Panc1 (cell line): ENCODE results near the gene LRP11. TPM values are rescaled to one million over a fixed set of nuclear protein-coding genes. Genes with fewer than 3 reads are reported as not detected.
A peak's percentile ranks its signal among the peaks of the same experiment; 100 is the strongest.

Source experiments
- ATAC-seq: fragments of 200-7000 bp; cut with Tn5 transposase; 2 replicates; pipeline ENCODE4 v1.9.1; 2020; ENCODE audit warnings: mild to moderate bottlenecking, moderate library complexity
- BruUV-seq: library from RNA; stranded (reverse); fragments of 400-500 nt; replicated peaks from 2 replicates; lab custom pipeline; 2021; lab: Mats Ljungman, UMichigan
- CTCF ChIA-PET: fragments of 300-600 bp; sonication (Branson Sonifier 250); formaldehyde crosslinking; loops from one replicate; lab custom pipeline; 2022; ENCODE audit warnings: antibody characterized with exemption; lab: Charles Lee
- POLR2A ChIA-PET: fragments of 300-600 bp; sonication (Branson Sonifier 250); formaldehyde crosslinking; loops from one replicate; lab custom pipeline; 2022; ENCODE audit warnings: antibody characterized with exemption; lab: Charles Lee
- DNase-seq: peaks from one replicate; pipeline ENCODE4 v3.0.0-alpha.2; 2010; ENCODE audit warnings: low read depth, low spot score
- H3K27ac ChIP-seq: 2 replicates; pipeline ENCODE4 v1.5.1; 2011; ENCODE audit warnings: mild to moderate bottlenecking, low read length, inconsistent platforms
- H3K27me3 ChIP-seq: fragments of 200-500 bp; sonication (Bioruptor generic); 2 replicates; pipeline ENCODE4 v1.6.0; 2014; ENCODE audit warnings: low read length, inconsistent platforms; ENCODE audit not compliant: control insufficient read depth, insufficient read depth
- H3K36me3 ChIP-seq: fragments of 200-500 bp; sonication (Bioruptor generic); 2 replicates; pipeline ENCODE4 v1.5.1; 2014; ENCODE audit warnings: inconsistent platforms, mild to moderate bottlenecking, low read length, moderate library complexity; ENCODE audit not compliant: control insufficient read depth, insufficient read depth
- H3K4me1 ChIP-seq: 2 replicates; pipeline ENCODE4 v1.5.1; 2011; ENCODE audit warnings: inconsistent platforms, mild to moderate bottlenecking, low read length, moderate library complexity; ENCODE audit not compliant: control insufficient read depth, insufficient read depth
- H3K4me3 ChIP-seq, 2 experiments: 2 replicates each; pipeline ENCODE4 v1.5.1; 2011 to 2012; ENCODE audit warnings: low read depth in 2 of 2, low read length in 2 of 2, mild to moderate bottlenecking in 2 of 2, inconsistent platforms in 1 of 2, moderate library complexity in 1 of 2
- H3K9me3 ChIP-seq: fragments of 200-500 bp; sonication (Bioruptor generic); 2 replicates; pipeline ENCODE4 v1.5.1; 2014; ENCODE audit warnings: low read depth, mild to moderate bottlenecking, inconsistent platforms, low read length, moderate library complexity; ENCODE audit not compliant: control insufficient read depth, insufficient read depth
- POLR2AphosphoS5 ChIP-seq: IDR thresholded peaks from 2 replicates; pipeline ENCODE4 v1.6.1; 2012; ENCODE audit warnings: mild to moderate bottlenecking, low read depth, low read length, moderate library complexity
- SIN3A ChIP-seq: IDR thresholded peaks from 2 replicates; pipeline ENCODE4 v1.6.1; 2012; ENCODE audit warnings: low read depth, mild to moderate bottlenecking, low read length, moderate library complexity, borderline replicate concordance; ENCODE audit not compliant: insufficient read depth
- TCF7L2 ChIP-seq: IDR thresholded peaks from 2 replicates; pipeline ENCODE4 v1.6.1; 2011; ENCODE audit warnings: mild to moderate bottlenecking, low read depth, low read length, inconsistent platforms
- in situ Hi-C: cut with HindIII; loops from 2 replicates; pipeline ENCODE4 v1.10.0; 2016; ENCODE audit warnings: low sequenced_read_pairs, low pct_unique_long_range_greater_than_20kb
- intact Hi-C: fragments of 100-400 bp; cut with micrococcal nuclease; formaldehyde crosslinking; loops from one replicate; pipeline ENCODE4 v1.10.0; 2022; ENCODE audit not compliant: unreplicated experiment
- total RNA-seq: library from RNA; stranded (reverse); gene quantifications from one replicate; pipeline ENCODE4 v1.2.1, GENCODE V29; 2021; ENCODE audit not compliant: unreplicated experiment
- TF ChIP-seq, protein P1 (sequence below), 2 experiments: IDR thresholded peaks; 2 replicates each; pipeline ENCODE4 v1.6.1; 2011 to 2012; ENCODE audit warnings: low read depth in 2 of 2, control low read depth in 1 of 2, low read length in 1 of 2, mild to moderate bottlenecking in 1 of 2, moderate library complexity in 1 of 2; ENCODE audit not compliant: insufficient read depth in 1 of 2
- TF ChIP-seq, protein P2 (sequence below): fragments of 450-650 bp; IDR thresholded peaks from 2 replicates; pipeline ENCODE4 v1.5.1; 2017; ENCODE audit warnings: mild to moderate bottlenecking

The LRP11 gene
- total RNA-seq, 1 experiment from 2014 or later = 151 TPM

DNA sequence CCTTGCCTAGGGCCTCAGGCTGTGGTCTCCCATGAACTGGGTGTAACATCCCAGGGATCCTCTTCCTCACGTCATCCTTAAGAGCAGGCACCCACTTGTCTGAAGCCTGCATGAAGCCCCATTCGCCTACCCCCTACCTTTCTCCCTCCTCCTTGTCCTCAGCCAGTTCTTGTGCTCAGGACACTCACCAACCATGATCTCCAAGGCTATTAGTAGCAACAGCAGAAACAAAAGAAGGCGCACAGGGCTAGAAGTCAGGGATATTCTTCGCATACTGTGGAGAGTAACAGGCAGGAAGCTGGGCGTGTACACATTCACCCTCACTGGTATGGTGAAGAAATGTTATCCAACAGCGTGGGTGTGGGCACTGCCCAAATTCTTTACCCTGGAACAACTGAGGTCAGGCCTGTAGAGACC, 26.5 kb upstream of the LRP11 start:
- H3K4me3 ChIP-seq = no peak overlapping the region
- no peaks in the 10 kb centered on the region for H3K36me3 ChIP-seq
- H3K9me3 ChIP-seq = no peaks in the 10 kb centered on the region
- H3K27ac ChIP-seq = no peak overlapping the region
- no TSS peak for BruUV-seq
- peak; percentile 36; the same call in 1 of the 2 replicates for ATAC-seq
- peaks cover 11% of the 10 kb centered on the region for H3K4me1 ChIP-seq
- no peak for DNase-seq
- in situ Hi-C loops = no loop called here
- TF ChIP-seq, protein P1, sequence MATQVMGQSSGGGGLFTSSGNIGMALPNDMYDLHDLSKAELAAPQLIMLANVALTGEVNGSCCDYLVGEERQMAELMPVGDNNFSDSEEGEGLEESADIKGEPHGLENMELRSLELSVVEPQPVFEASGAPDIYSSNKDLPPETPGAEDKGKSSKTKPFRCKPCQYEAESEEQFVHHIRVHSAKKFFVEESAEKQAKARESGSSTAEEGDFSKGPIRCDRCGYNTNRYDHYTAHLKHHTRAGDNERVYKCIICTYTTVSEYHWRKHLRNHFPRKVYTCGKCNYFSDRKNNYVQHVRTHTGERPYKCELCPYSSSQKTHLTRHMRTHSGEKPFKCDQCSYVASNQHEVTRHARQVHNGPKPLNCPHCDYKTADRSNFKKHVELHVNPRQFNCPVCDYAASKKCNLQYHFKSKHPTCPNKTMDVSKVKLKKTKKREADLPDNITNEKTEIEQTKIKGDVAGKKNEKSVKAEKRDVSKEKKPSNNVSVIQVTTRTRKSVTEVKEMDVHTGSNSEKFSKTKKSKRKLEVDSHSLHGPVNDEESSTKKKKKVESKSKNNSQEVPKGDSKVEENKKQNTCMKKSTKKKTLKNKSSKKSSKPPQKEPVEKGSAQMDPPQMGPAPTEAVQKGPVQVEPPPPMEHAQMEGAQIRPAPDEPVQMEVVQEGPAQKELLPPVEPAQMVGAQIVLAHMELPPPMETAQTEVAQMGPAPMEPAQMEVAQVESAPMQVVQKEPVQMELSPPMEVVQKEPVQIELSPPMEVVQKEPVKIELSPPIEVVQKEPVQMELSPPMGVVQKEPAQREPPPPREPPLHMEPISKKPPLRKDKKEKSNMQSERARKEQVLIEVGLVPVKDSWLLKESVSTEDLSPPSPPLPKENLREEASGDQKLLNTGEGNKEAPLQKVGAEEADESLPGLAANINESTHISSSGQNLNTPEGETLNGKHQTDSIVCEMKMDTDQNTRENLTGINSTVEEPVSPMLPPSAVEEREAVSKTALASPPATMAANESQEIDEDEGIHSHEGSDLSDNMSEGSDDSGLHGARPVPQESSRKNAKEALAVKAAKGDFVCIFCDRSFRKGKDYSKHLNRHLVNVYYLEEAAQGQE (IDR thresholded peaks at IDR 0.05; ENCODE audit: insufficient read depth in 1 of 2, low read depth in 2 of 2, low read length in 1 of 2) = no peak
- no peak for TF ChIP-seq TCF7L2
- TF ChIP-seq SIN3A = no peak
- no peak for TF ChIP-seq POLR2AphosphoS5
- TF ChIP-seq, protein P2, sequence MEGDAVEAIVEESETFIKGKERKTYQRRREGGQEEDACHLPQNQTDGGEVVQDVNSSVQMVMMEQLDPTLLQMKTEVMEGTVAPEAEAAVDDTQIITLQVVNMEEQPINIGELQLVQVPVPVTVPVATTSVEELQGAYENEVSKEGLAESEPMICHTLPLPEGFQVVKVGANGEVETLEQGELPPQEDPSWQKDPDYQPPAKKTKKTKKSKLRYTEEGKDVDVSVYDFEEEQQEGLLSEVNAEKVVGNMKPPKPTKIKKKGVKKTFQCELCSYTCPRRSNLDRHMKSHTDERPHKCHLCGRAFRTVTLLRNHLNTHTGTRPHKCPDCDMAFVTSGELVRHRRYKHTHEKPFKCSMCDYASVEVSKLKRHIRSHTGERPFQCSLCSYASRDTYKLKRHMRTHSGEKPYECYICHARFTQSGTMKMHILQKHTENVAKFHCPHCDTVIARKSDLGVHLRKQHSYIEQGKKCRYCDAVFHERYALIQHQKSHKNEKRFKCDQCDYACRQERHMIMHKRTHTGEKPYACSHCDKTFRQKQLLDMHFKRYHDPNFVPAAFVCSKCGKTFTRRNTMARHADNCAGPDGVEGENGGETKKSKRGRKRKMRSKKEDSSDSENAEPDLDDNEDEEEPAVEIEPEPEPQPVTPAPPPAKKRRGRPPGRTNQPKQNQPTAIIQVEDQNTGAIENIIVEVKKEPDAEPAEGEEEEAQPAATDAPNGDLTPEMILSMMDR = no peak
- POLR2A ChIA-PET = interaction anchor here (0.6 kb wide), 1 partner anchor 15 kb away, joined by 4 read pairs; no protein-coding TSS in a partner anchor
- CTCF ChIA-PET = no interaction called here
- intact Hi-C loops = no loop called here
- H3K27me3 ChIP-seq = no peaks in the 10 kb centered on the region

DNA sequence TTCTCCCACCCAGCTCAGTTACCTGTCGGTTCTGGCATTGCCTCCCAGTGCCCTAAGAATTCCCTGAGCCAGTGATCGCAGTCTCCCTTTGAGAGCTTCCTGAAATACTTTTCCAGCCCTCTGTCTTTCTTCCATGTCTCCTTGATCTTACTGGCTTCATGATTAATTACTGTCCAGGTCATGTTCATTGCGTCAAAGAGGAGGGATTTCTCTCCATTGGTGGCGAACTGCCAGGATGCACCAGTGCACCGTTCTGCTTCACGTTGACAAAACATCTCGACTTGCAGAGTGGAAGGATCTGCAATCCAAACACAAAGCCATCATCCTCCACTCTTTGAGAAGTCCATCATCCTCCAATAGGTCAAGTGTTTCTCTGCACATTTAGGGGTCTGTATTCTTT, 25.2 kb upstream of the LRP11 start:
- ChIA-PET POLR2A (no interaction called here), CTCF (no interaction called here)
- no peak for DNase-seq
- H3K36me3 ChIP-seq = no peaks in the 10 kb centered on the region
- no TSS peak for BruUV-seq
- intact Hi-C loops = no loop called here
- TF ChIP-seq SIN3A (no peak), TCF7L2 (no peak), POLR2AphosphoS5 (no peak)
- TF ChIP-seq, protein P2 = no peak
- TF ChIP-seq, protein P1 (IDR thresholded peaks at IDR 0.05; ENCODE audit: insufficient read depth in 1 of 2, low read depth in 2 of 2, low read length in 1 of 2) = no peak
- no peak for ATAC-seq
- no peak overlapping the region for H3K4me3 ChIP-seq
- H3K27ac ChIP-seq = no peak overlapping the region
- H3K9me3 ChIP-seq = no peaks in the 10 kb centered on the region
- H3K27me3 ChIP-seq = no peaks in the 10 kb centered on the region
- no peaks in the 10 kb centered on the region for H3K4me1 ChIP-seq
- in situ Hi-C loops = no loop called here
